DOHH2 (cell line): ENCODE measurements around the gene ATG16L1.

Experiments used
- H3F3A ChIP-seq: fragments of 200-600 bp; sonication (generic), shearing (Covaris generic); 2 replicates; pipeline ENCODE4 v1.6.0; 2016; ENCODE audit warnings: antibody characterized with exemption, mild to moderate bottlenecking; ENCODE audit not compliant: control insufficient read depth, insufficient read depth
- H3K27ac ChIP-seq: fragments of 200-600 bp; sonication (generic); 2 replicates; pipeline ENCODE4 v1.5.1; 2014; ENCODE audit warnings: low read depth, mild to moderate bottlenecking, low read length, moderate library complexity
- H3K27me3 ChIP-seq: fragments of 200-600 bp; sonication (generic); 2 replicates; pipeline ENCODE4 v1.6.1; 2014; ENCODE audit warnings: mild to moderate bottlenecking, low read length, mixed read lengths; ENCODE audit not compliant: control insufficient read depth
- H3K36me3 ChIP-seq: fragments of 200-600 bp; sonication (generic); 2 replicates; pipeline ENCODE4 v1.6.1; 2014; ENCODE audit warnings: mild to moderate bottlenecking, low read length, moderate library complexity, mixed read lengths; ENCODE audit not compliant: control insufficient read depth
- H3K4me1 ChIP-seq: fragments of 200-600 bp; sonication (generic); 2 replicates; pipeline ENCODE4 v1.6.1; 2014; ENCODE audit warnings: mild to moderate bottlenecking, low read length, mixed read lengths; ENCODE audit not compliant: control insufficient read depth
- H3K4me2 ChIP-seq: fragments of 200-600 bp; sonication (generic); 2 replicates; pipeline ENCODE4 v1.6.0; 2014; ENCODE audit warnings: mild to moderate bottlenecking, low read length, moderate library complexity
- H3K4me3 ChIP-seq: fragments of 200-600 bp; sonication (generic); 2 replicates; pipeline ENCODE4 v1.5.1; 2014; ENCODE audit warnings: mild to moderate bottlenecking, low read length, mixed read lengths
- H3K79me2 ChIP-seq: fragments of 200-600 bp; sonication (generic); 2 replicates; pipeline ENCODE4 v1.6.1; 2014; ENCODE audit warnings: mild to moderate bottlenecking, low read length, mixed read lengths; ENCODE audit not compliant: control insufficient read depth
- H3K9me2 ChIP-seq: fragments of 200-600 bp; sonication (generic); replicated peaks from 2 replicates; pipeline ENCODE4 v1.6.1; 2014; ENCODE audit warnings: mild to moderate bottlenecking, low read length, mixed read lengths; ENCODE audit not compliant: control insufficient read depth
- H3K9me3 ChIP-seq: fragments of 200-600 bp; sonication (generic); 2 replicates; pipeline ENCODE4 v1.6.1; 2014; ENCODE audit warnings: antibody characterized with exemption, low read length, mixed read lengths; ENCODE audit not compliant: control insufficient read depth, insufficient read depth
- H4K20me1 ChIP-seq: fragments of 200-600 bp; sonication (generic); 2 replicates; pipeline ENCODE4 v1.6.0; 2014; ENCODE audit warnings: low read depth, mild to moderate bottlenecking, antibody characterized with exemption, low read length, moderate library complexity; ENCODE audit not compliant: control insufficient read depth, insufficient read depth
- CTCF ChIP-seq: fragments of 200-600 bp; sonication (generic); IDR thresholded peaks from one replicate; pipeline ENCODE4 v1.5.1; 2014; ENCODE audit warnings: antibody characterized with exemption, mild to moderate bottlenecking, low read depth, low read length; ENCODE audit not compliant: poor library complexity, severe bottlenecking
- EZH2phosphoT487 ChIP-seq: fragments of 200-600 bp; sonication (generic); IDR thresholded peaks from 2 replicates; pipeline ENCODE4 v1.6.1; 2017; ENCODE audit warnings: borderline replicate concordance, mild to moderate bottlenecking, antibody characterized with exemption, low read length, moderate library complexity, mixed read lengths

Gene ATG16L1

GRCh38 chr2:233264667-233265066, 13.2 kb downstream of the ATG16L1 start:
- no peaks in the 10 kb centered on the region for H3K9me2 ChIP-seq
- no peaks in the 10 kb centered on the region for H4K20me1 ChIP-seq

GRCh38 chr2:233265899-233266431, 14.5 kb downstream of the ATG16L1 start:
- Histone ChIP-seq H3K27me3 (no peaks in the 10 kb centered on the region), H3K4me3 (no peak overlapping the region), H3K9me2 (no peaks in the 10 kb centered on the region), H3K4me1 (peaks cover 59% of the 10 kb centered on the region), H3K79me2 (peaks cover 21% of the 10 kb centered on the region), H3K27ac (no peak overlapping the region; the same call in 1 of the 2 replicates), H3K9me3 (no peaks in the 10 kb centered on the region), H3F3A (peaks cover 9% of the 10 kb centered on the region; the same call in 1 of the 2 replicates), H4K20me1 (no peaks in the 10 kb centered on the region), H3K36me3 (peaks cover 99% of the 10 kb centered on the region), H3K4me2 (no peak overlapping the region)
- TF ChIP-seq EZH2phosphoT487 (no peak), CTCF (no peak)

More at GRCh38 chr2:233264667-233265066, 13.2 kb downstream of the ATG16L1 start:
- no peak overlapping the region for H3K27ac ChIP-seq
- H3K27me3 ChIP-seq: no peaks in the 10 kb centered on the region
- H3K4me1 ChIP-seq: peaks cover 46% of the 10 kb centered on the region
- H3K36me3 ChIP-seq: peaks cover 97% of the 10 kb centered on the region
- H3K79me2 ChIP-seq: peaks cover 32% of the 10 kb centered on the region
- H3F3A ChIP-seq: peaks cover 9% of the 10 kb centered on the region; the same call in 1 of the 2 replicates
- H3K9me3 ChIP-seq: no peaks in the 10 kb centered on the region
- TF ChIP-seq EZH2phosphoT487 (no peak), CTCF (no peak)
- no peak overlapping the region for H3K4me3 ChIP-seq
- no peak overlapping the region for H3K4me2 ChIP-seq

- Histone ChIP-seq H4K20me1 (no peaks in the 10 kb centered on the region), H3K4me1 (peaks cover 59% of the 10 kb centered on the region), H3K36me3 (peaks cover 97% of the 10 kb centered on the region), H3K27ac (no peak overlapping the region; the same call in 1 of the 2 replicates), H3K4me2 (no peak overlapping the region), H3K9me3 (no peaks in the 10 kb centered on the region), H3K27me3 (no peaks in the 10 kb centered on the region), H3K4me3 (no peak overlapping the region), H3K79me2 (peaks cover 21% of the 10 kb centered on the region), H3K9me2 (no peaks in the 10 kb centered on the region), H3F3A (peaks cover 9% of the 10 kb centered on the region; the same call in 1 of the 2 replicates)
- TF ChIP-seq CTCF: no peak
Measured at GRCh38 chr2:233266481-233266880, 15.0 kb downstream of the ATG16L1 start.
